GM12878 (cell line): ENCODE results near the gene GK. TPM values are rescaled to one million over a fixed set of nuclear protein-coding genes. Genes with fewer than 3 reads are reported as not detected.

Experiments used
- ATAC-seq: fragments of 200-7000 bp; cut with Tn5 transposase; 3 replicates; pipeline ENCODE4 v1.9.1; 2020; ENCODE audit warnings: mild to moderate bottlenecking, moderate library complexity
- BruUV-seq: library from RNA; stranded (reverse); fragments of 400-500 nt; replicated peaks from 2 replicates; lab custom pipeline; 2021; lab: Mats Ljungman, UMichigan
- CTCF ChIA-PET: fragments of 300-600 bp; sonication (Branson Sonifier 250); formaldehyde crosslinking; extraction: SDS; loops from one replicate; lab custom pipeline; 2021; ENCODE audit warnings: inconsistent platforms; lab: Yijun Ruan, JAX
- POLR2A ChIA-PET: fragments of 350-600 bp; formaldehyde crosslinking; extraction: SDS; loops from one replicate; lab custom pipeline; 2021; ENCODE audit warnings: inconsistent platforms; lab: Charles Lee
- RAD21 ChIA-PET: fragments of 300-600 bp; sonication (Branson Sonifier 250); formaldehyde crosslinking; loops from one replicate; lab custom pipeline; 2023; ENCODE audit warnings: antibody characterized with exemption; ENCODE audit not compliant: unreplicated experiment; lab: Charles Lee
- SMC1A ChIA-PET: fragments of 300-600 bp; sonication (Branson Sonifier 250); formaldehyde crosslinking; loops from one replicate; lab custom pipeline; 2023; ENCODE audit not compliant: unreplicated experiment, uncharacterized antibody; lab: Charles Lee
- DNase-seq: peaks from one replicate; pipeline ENCODE4 v3.0.0-alpha.2; 2011; ENCODE audit warnings: low read depth, low spot score
- FAIRE-seq: peaks from 3 replicates; lab custom pipeline; 2011; peaks lifted over from hg19 to GRCh38; lab: Jason Lieb, UNC
- H2AFZ ChIP-seq: 2 replicates; pipeline ENCODE4 v1.6.0; 2011; ENCODE audit warnings: low read depth, low read length, control low read depth; ENCODE audit not compliant: control insufficient read depth
- H3K27ac ChIP-seq: 2 replicates; pipeline ENCODE4 v1.5.1; 2011; ENCODE audit warnings: control low read depth; ENCODE audit not compliant: control insufficient read depth, insufficient read depth
- H3K27me3 ChIP-seq, 2 experiments: replicated peaks in 1 of 2; 2 replicates each; pipeline versions ENCODE4 v1.6.0 to v1.6.1; 2011; ENCODE audit warnings: low read length in 1 of 2; ENCODE audit not compliant: control insufficient read depth in 2 of 2, insufficient read depth in 2 of 2
- H3K36me3 ChIP-seq, 2 experiments: 2 replicates each; pipeline ENCODE4 v1.5.1; 2011; ENCODE audit warnings: low read length in 1 of 2; ENCODE audit not compliant: control insufficient read depth in 2 of 2, insufficient read depth in 2 of 2
- H3K4me1 ChIP-seq: 2 replicates; pipeline ENCODE4 v1.6.1; 2011; ENCODE audit warnings: mild to moderate bottlenecking, low read length, moderate library complexity, mixed read lengths; ENCODE audit not compliant: control insufficient read depth, insufficient read depth
- H3K4me2 ChIP-seq: 2 replicates; pipeline ENCODE4 v1.6.0; 2011; ENCODE audit warnings: control low read depth; ENCODE audit not compliant: control insufficient read depth, insufficient read depth
- H3K4me3 ChIP-seq: fragments of 200-600 bp; sonication (generic); 2 replicates; pipeline ENCODE4 v1.5.1; 2016
- H3K79me2 ChIP-seq: 2 replicates; pipeline ENCODE4 v1.6.0; 2011; ENCODE audit warnings: low read length; ENCODE audit not compliant: control insufficient read depth, insufficient read depth
- H3K9ac ChIP-seq: 2 replicates; pipeline ENCODE4 v1.8.0; 2011; ENCODE audit warnings: low read length, control low read depth, mixed read lengths; ENCODE audit not compliant: control insufficient read depth, insufficient read depth
- H3K9me3 ChIP-seq: replicated peaks from 3 replicates; pipeline ENCODE4 v1.5.1; 2011; ENCODE audit warnings: mild to moderate bottlenecking, low read length; ENCODE audit not compliant: control insufficient read depth, insufficient read depth
- H4K20me1 ChIP-seq: 2 replicates; pipeline ENCODE4 v1.6.0; 2011; ENCODE audit not compliant: control insufficient read depth, insufficient read depth
- ATF7 ChIP-seq: fragments of 450-650 bp; IDR thresholded peaks from 2 replicates; pipeline ENCODE4 v1.6.1; 2016; ENCODE audit warnings: low read depth, mild to moderate bottlenecking
- CHD1 ChIP-seq: IDR thresholded peaks from 2 replicates; pipeline ENCODE4 v1.6.1; 2012; ENCODE audit warnings: low read depth, low read length, improper control_type of control experiment
- HDAC2 ChIP-seq: fragments of 200-600 bp; sonication (generic); IDR thresholded peaks from 2 replicates; pipeline ENCODE4 v1.6.1; 2017
- HDAC6 ChIP-seq: fragments of 200-600 bp; sonication (generic); IDR thresholded peaks from one replicate; pipeline ENCODE4 v1.8.0; 2017; ENCODE audit warnings: antibody characterized with exemption; ENCODE audit not compliant: unreplicated experiment
- LARP7 ChIP-seq: fragments of 450-650 bp; IDR thresholded peaks from 2 replicates; pipeline ENCODE4 v1.6.1; 2017; ENCODE audit warnings: mild to moderate bottlenecking
- NR2C1 ChIP-seq: fragments of 450-650 bp; IDR thresholded peaks from 2 replicates; pipeline ENCODE4 v1.6.1; 2017; ENCODE audit warnings: antibody characterized with exemption, mild to moderate bottlenecking, moderate library complexity
- POLR2A ChIP-seq: IDR thresholded peaks from 2 replicates; pipeline ENCODE4 v1.6.1; 2011; ENCODE audit warnings: low read depth, mild to moderate bottlenecking, low read length
- POLR2AphosphoS2 ChIP-seq: IDR thresholded peaks from 2 replicates; pipeline ENCODE4 v1.6.1; 2011; ENCODE audit warnings: low read depth, mild to moderate bottlenecking, low read length, improper control_type of control experiment, moderate library complexity
- SKIL ChIP-seq: fragments of 450-650 bp; IDR thresholded peaks from 2 replicates; pipeline ENCODE4 v1.6.1; 2017; ENCODE audit warnings: mild to moderate bottlenecking, low read depth, inconsistent platforms; ENCODE audit not compliant: poor library complexity, severe bottlenecking
- SMARCA5 ChIP-seq: fragments of 450-650 bp; IDR thresholded peaks from 2 replicates; pipeline ENCODE4 v1.6.1; 2017; ENCODE audit warnings: mild to moderate bottlenecking
- STAT3 ChIP-seq: IDR thresholded peaks from 2 replicates; pipeline ENCODE4 v1.6.1; 2011; ENCODE audit warnings: low read depth, low read length, improper control_type of control experiment
- SUPT20H ChIP-seq: IDR thresholded peaks from 2 replicates; pipeline ENCODE4 v1.6.1; 2011; ENCODE audit warnings: low read depth, mild to moderate bottlenecking, low read length, moderate library complexity, borderline replicate concordance; ENCODE audit not compliant: control insufficient read depth
- ZBTB40 ChIP-seq: fragments of 450-650 bp; IDR thresholded peaks from 2 replicates; pipeline ENCODE4 v1.6.1; 2016; ENCODE audit warnings: mild to moderate bottlenecking, moderate library complexity, borderline replicate concordance
- ZNF592 ChIP-seq: fragments of 450-650 bp; IDR thresholded peaks from 2 replicates; pipeline ENCODE4 v1.6.1; 2017; ENCODE audit warnings: mild to moderate bottlenecking, moderate library complexity
- WGBS: methylation state at CpG from one replicate; pipeline ENCODE4 v1.1.6; 2016; ENCODE audit warnings: low lambda C conversion rate; ENCODE audit not compliant: insufficient replicate concordance, insufficient coverage; ENCODE audit errors: missing lambda C conversion rate; 5-methylcytosine and 5-hydroxymethylcytosine counted together
- in situ Hi-C: fragments of 300-500 bp; cut with MboI; formaldehyde crosslinking; loops from 9 replicates; pipeline ENCODE4 v1.14.3; 2018; ENCODE audit warnings: mixed read lengths
- intact Hi-C: fragments of 100-400 bp; cut with micrococcal nuclease; formaldehyde crosslinking; loops from one replicate; pipeline ENCODE4 v1.14.2; 2022; ENCODE audit not compliant: unreplicated experiment
- polyA plus RNA-seq, 11 experiments: library from polyadenylated mRNA; depleted of rRNA in 4 of 11; unstranded in 6 of 11; stranded (reverse) in 5 of 11; fragments of >200 nt; fragmentation: Nextera tagmentation in 4 of 11; fragmentation: Illumina TruSeq in 1 of 11; extraction: Ambion mirVana in 4 of 11; extraction: Trizol in 1 of 11; gene quantifications; 1 replicate in 1 of 11; 2 replicates in 10 of 11; pipeline versions ENCODE4 v1.2.1 to v1.2.3, GENCODE V29; 2011 to 2016; ENCODE audit warnings: inconsistent platforms in 2 of 11, missing spikeins in 2 of 11, low read depth in 1 of 11
- total RNA-seq, 4 experiments: library from RNA; depleted of rRNA in 3 of 4; stranded (reverse); fragments of >200 nt in 3 of 4; fragmentation: Illumina TruSeq in 1 of 4; extraction: Trizol in 1 of 4; gene quantifications; 2 replicates each; pipeline versions ENCODE4 v1.2.1 to v1.2.3, GENCODE V29; 2013 to 2021

GK gene
- total and polyA plus RNA-seq, 10 of the 15 experiments (the other 5 are each of a cell fraction or from before 2014, with no cell fraction given): 6.3 to 22.3 (median 11.1) TPM

- peaks cover 0 to 2% of the 10 kb centered on the region in 2 experiments; a peak in 2 of 4 replicates for H3K36me3 ChIP-seq
- POLR2A ChIA-PET: interaction anchor here (1.2 kb wide), 1 partner anchor 120 kb away, joined by 3 read pairs; no protein-coding TSS in a partner anchor
- no peak overlapping the region for H3K9ac ChIP-seq
- H3K4me1 ChIP-seq: peaks cover 13% of the 10 kb centered on the region
- CTCF ChIA-PET: interaction anchor here (0.6 to 2.9 kb wide), 8 partner anchors 10 to 444 kb away, joined by 3 to 17 read pairs (median 4); no protein-coding TSS in a partner anchor
- DNase-seq (peak; percentile 85), ATAC-seq (peak; percentile 94), FAIRE-seq (peak; percentile 96)
- H3K27ac ChIP-seq: peak overlapping the region; percentile 51
- no peaks in the 10 kb centered on the region for H4K20me1 ChIP-seq
- no peak overlapping the region for H3K4me2 ChIP-seq
- no peaks in the 10 kb centered on the region; the same call in 1 of the 3 replicates for H3K9me3 ChIP-seq
- 11% methylated on average over 5 of the region's 5 CpGs for WGBS
- H2AFZ ChIP-seq: no peak overlapping the region
- BruUV-seq: no TSS peak
- no peaks in the 10 kb centered on the region for H3K27me3 ChIP-seq
- no peaks in the 10 kb centered on the region for H3K79me2 ChIP-seq
- RAD21 ChIA-PET: interaction anchor here (1.2 to 1.9 kb wide), 2 partner anchors 78 to 141 kb away, joined by 4 read pairs; no protein-coding TSS in a partner anchor
- SMC1A ChIA-PET: interaction anchor here (1.7 kb wide), 1 partner anchor 57 kb away, joined by 3 read pairs; no protein-coding TSS in a partner anchor
- in situ Hi-C loops: loop anchor here (5.0 kb wide), 1 partner anchor 141 kb away; no protein-coding TSS in a partner anchor
- intact Hi-C loops: loop anchor here (1.0 to 5.0 kb wide), 5 partner anchors 61 to 144 kb away; partner anchors contain the start of gene TASL
- H3K4me3 ChIP-seq: no peak overlapping the region
- TF ChIP-seq NR2C1 (no peak), SMARCA5 (no peak), SKIL (peak; percentile 95), HDAC2 (no peak), SUPT20H (no peak), ATF7 (peak; percentile 84), POLR2AphosphoS2 (no peak), CHD1 (no peak), ZNF592 (peak; percentile 56; the same call in 1 of the 2 replicates), POLR2A (no peak), LARP7 (no peak), STAT3 (no peak), ZBTB40 (no peak), HDAC6 (no peak)
Measured at GRCh38 chrX:30713061-30713525, 59.9 kb downstream of the GK start.
